Stimulated activated naive CD8-positive, alpha-beta T cell treated with anti-CD3 and anti-CD28 coated beads, Interleukin-15, Interleukin-2, amounts not matched to agents 100 ng/mL and 50 ng/mL, for 24 hours (primary cell): ENCODE data around the gene OGN.

Source experiments
- H3K27ac Mint-ChIP-seq: one replicate; pipeline ENCODE4 v1.8.0; 2021; ENCODE audit warnings: mild to moderate bottlenecking, mixed read lengths
- H3K27me3 Mint-ChIP-seq: one replicate; pipeline ENCODE4 v1.8.0; 2021; ENCODE audit warnings: mixed read lengths
- H3K36me3 Mint-ChIP-seq: one replicate; pipeline ENCODE4 v1.8.0; 2021; ENCODE audit warnings: low read depth, mixed read lengths
- H3K4me1 Mint-ChIP-seq: one replicate; pipeline ENCODE4 v1.8.0; 2021; ENCODE audit warnings: low read depth, mixed read lengths
- H3K4me3 Mint-ChIP-seq: one replicate; pipeline ENCODE4 v1.8.0; 2021; ENCODE audit warnings: mild to moderate bottlenecking, mixed read lengths
- H3K9me3 Mint-ChIP-seq: one replicate; pipeline ENCODE4 v1.8.0; 2021; ENCODE audit warnings: mixed read lengths

OGN gene

DNA sequence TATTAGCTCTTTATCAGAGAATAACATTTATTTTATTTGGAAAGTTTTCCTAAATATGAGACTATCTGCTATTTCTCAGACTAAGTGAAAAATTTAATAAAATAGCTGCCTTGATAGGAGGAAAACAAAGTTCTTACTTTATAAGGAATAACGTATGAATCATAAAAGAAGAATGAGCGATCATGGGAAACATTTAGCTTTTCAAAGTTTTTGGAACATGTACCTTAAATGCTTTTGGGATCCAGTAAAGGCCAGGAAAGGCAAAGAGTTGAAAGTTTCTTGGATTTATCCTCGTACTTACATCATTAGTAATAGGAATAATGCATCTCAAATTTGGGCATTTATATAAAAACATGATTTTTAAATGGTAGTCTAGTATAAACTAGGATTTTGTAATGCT, 19.4 kb downstream of the OGN start:
- Mint-ChIP-seq H3K36me3 (peaks cover 17% of the 10 kb centered on the region), H3K27me3 (no peaks in the 10 kb centered on the region), H3K9me3 (no peaks in the 10 kb centered on the region), H3K4me1 (peaks cover 4% of the 10 kb centered on the region), H3K27ac (no peak overlapping the region), H3K4me3 (no peak overlapping the region)

GRCh38 chr9:92384375-92384774, 20.0 kb downstream of the OGN start:
- H3K4me1 Mint-ChIP-seq: peaks cover 4% of the 10 kb centered on the region
- no peak overlapping the region for H3K27ac Mint-ChIP-seq
- no peak overlapping the region for H3K4me3 Mint-ChIP-seq
- no peaks in the 10 kb centered on the region for H3K9me3 Mint-ChIP-seq
- peaks cover 20% of the 10 kb centered on the region for H3K36me3 Mint-ChIP-seq
- no peaks in the 10 kb centered on the region for H3K27me3 Mint-ChIP-seq

- Mint-ChIP-seq H3K4me3 (no peak overlapping the region), H3K4me1 (peaks cover 12% of the 10 kb centered on the region), H3K27me3 (no peaks in the 10 kb centered on the region), H3K36me3 (peaks cover 22% of the 10 kb centered on the region), H3K9me3 (no peaks in the 10 kb centered on the region), H3K27ac (no peak overlapping the region)
Observed at GRCh38 chr9:92381775-92382174, 22.6 kb downstream of the OGN start.

DNA sequence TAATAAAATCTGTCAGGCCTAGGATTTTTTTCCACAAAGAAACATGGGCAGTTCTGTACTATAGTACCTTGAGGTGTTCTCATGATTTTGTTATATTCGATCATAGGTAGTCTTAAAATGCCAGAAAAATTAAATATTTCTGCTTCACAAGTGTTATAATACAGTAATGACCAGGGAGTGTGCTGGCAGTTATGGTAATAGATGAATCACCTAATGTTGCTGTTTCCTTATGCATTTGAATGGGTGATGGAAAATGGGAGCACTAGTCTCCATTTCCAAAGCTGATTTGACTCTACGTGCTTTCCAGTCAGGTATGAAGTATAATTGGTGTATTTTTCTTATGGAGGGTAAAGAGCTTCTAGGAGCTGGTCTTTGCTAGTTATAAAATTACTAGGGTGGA, 23.8 kb downstream of the OGN start:
- peaks cover 32% of the 10 kb centered on the region for H3K36me3 Mint-ChIP-seq
- H3K4me1 Mint-ChIP-seq: peaks cover 8% of the 10 kb centered on the region
- H3K27me3 Mint-ChIP-seq: no peaks in the 10 kb centered on the region
- no peak overlapping the region for H3K4me3 Mint-ChIP-seq
- peaks cover 8% of the 10 kb centered on the region for H3K9me3 Mint-ChIP-seq
- no peak overlapping the region for H3K27ac Mint-ChIP-seq

- peaks cover 18% of the 10 kb centered on the region for H3K9me3 Mint-ChIP-seq
- H3K36me3 Mint-ChIP-seq: peaks cover 45% of the 10 kb centered on the region
- H3K4me1 Mint-ChIP-seq: peaks cover 8% of the 10 kb centered on the region
- no peaks in the 10 kb centered on the region for H3K27me3 Mint-ChIP-seq
- no peak overlapping the region for H3K27ac Mint-ChIP-seq
- no peak overlapping the region for H3K4me3 Mint-ChIP-seq
Observed at GRCh38 chr9:92378865-92379560, 25.4 kb downstream of the OGN start.

DNA sequence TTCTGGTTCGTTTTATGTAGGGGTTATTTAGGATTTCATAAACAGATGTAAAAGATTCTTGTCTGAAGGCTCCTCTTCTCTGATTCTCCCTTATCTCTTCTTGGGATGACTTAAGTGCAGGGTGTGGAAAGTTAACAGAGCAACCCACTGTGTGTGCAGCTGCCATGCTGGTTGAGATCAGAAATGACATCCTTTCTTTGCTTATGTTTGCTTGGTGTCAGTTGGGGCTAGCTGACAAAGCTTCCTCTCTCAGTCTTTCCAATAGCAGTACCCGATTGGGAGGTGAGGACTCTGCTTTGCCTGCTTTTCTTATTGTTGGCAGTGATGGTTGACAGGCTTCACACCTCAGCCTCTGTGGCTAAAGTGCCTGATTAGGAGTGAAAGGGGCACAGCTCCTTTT, 26.5 kb downstream of the OGN start:
- Mint-ChIP-seq H3K4me3 (no peak overlapping the region), H3K4me1 (peaks cover 8% of the 10 kb centered on the region), H3K27me3 (no peaks in the 10 kb centered on the region), H3K9me3 (peaks cover 19% of the 10 kb centered on the region), H3K27ac (no peak overlapping the region), H3K36me3 (peaks cover 48% of the 10 kb centered on the region)

DNA sequence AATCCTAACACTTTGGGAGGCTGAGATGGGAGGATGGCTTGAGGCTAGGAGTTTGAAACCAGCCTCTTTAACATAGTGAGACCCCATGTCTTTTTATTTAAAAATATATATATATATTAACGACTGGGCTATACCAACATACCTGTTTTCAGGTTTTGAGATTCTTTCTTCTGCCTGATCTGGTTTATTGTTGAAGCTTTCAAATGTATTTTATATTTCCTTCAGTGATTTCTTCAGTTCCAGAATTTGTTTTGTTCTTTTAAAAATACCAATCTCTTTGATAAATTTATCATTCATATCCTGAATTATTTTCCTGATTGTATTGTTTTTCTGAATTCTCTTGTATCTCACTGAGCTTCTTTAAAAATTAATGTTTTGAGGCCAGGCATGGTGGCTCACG, 31.2 kb downstream of the OGN start:
- H3K4me3 Mint-ChIP-seq: no peak overlapping the region
- no peaks in the 10 kb centered on the region for H3K4me1 Mint-ChIP-seq
- H3K27ac Mint-ChIP-seq: no peak overlapping the region
- no peaks in the 10 kb centered on the region for H3K27me3 Mint-ChIP-seq
- H3K36me3 Mint-ChIP-seq: peaks cover 54% of the 10 kb centered on the region
- peaks cover 31% of the 10 kb centered on the region for H3K9me3 Mint-ChIP-seq

- H3K27ac Mint-ChIP-seq: no peak overlapping the region
- peaks cover 47% of the 10 kb centered on the region for H3K36me3 Mint-ChIP-seq
- H3K4me3 Mint-ChIP-seq: no peak overlapping the region
- H3K9me3 Mint-ChIP-seq: peaks cover 13% of the 10 kb centered on the region
- no peaks in the 10 kb centered on the region for H3K27me3 Mint-ChIP-seq
- H3K4me1 Mint-ChIP-seq: no peaks in the 10 kb centered on the region
Observed at GRCh38 chr9:92369075-92369474, 35.3 kb downstream of the OGN start.

DNA sequence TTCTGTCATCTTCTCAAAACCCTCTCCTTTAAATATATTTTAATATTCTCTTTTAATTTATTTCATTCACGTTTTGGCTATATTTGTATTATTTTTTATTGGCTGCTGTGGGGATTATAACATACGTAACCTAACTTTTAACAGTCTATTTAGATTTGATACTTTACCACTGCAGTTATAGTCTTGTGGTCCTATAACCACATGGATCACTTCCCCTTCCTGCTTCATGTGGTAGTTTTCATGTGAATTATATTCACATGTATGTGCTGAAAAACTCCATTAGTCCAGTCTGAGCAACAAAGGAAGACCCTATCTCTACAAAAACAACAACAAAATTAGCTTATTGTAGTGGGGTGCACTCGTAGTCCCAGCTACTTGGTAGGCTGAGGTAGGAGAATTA, 44.3 kb downstream of the OGN start:
- Mint-ChIP-seq H3K27me3 (no peaks in the 10 kb centered on the region), H3K36me3 (peaks cover 43% of the 10 kb centered on the region), H3K4me3 (no peak overlapping the region), H3K27ac (no peak overlapping the region), H3K4me1 (no peaks in the 10 kb centered on the region), H3K9me3 (peaks cover 18% of the 10 kb centered on the region)

GRCh38 chr9:92359394-92359995, 44.9 kb downstream of the OGN start:
- peaks cover 18% of the 10 kb centered on the region for H3K9me3 Mint-ChIP-seq
- no peaks in the 10 kb centered on the region for H3K4me1 Mint-ChIP-seq
- H3K27ac Mint-ChIP-seq: no peak overlapping the region
- H3K4me3 Mint-ChIP-seq: no peak overlapping the region
- H3K27me3 Mint-ChIP-seq: no peaks in the 10 kb centered on the region
- H3K36me3 Mint-ChIP-seq: peaks cover 41% of the 10 kb centered on the region

- H3K36me3 Mint-ChIP-seq: peaks cover 64% of the 10 kb centered on the region
- no peaks in the 10 kb centered on the region for H3K27me3 Mint-ChIP-seq
- no peak overlapping the region for H3K27ac Mint-ChIP-seq
- peaks cover 13% of the 10 kb centered on the region for H3K4me1 Mint-ChIP-seq
- peaks cover 23% of the 10 kb centered on the region for H3K9me3 Mint-ChIP-seq
- H3K4me3 Mint-ChIP-seq: no peak overlapping the region
Observed at GRCh38 chr9:92353051-92353450, 51.3 kb downstream of the OGN start.

GRCh38 chr9:92350740-92351133, 53.6 kb downstream of the OGN start:
- peaks cover 60% of the 10 kb centered on the region for H3K36me3 Mint-ChIP-seq
- H3K27ac Mint-ChIP-seq: no peak overlapping the region
- peaks cover 13% of the 10 kb centered on the region for H3K4me1 Mint-ChIP-seq
- H3K4me3 Mint-ChIP-seq: no peak overlapping the region
- no peaks in the 10 kb centered on the region for H3K27me3 Mint-ChIP-seq
- H3K9me3 Mint-ChIP-seq: peaks cover 11% of the 10 kb centered on the region

DNA sequence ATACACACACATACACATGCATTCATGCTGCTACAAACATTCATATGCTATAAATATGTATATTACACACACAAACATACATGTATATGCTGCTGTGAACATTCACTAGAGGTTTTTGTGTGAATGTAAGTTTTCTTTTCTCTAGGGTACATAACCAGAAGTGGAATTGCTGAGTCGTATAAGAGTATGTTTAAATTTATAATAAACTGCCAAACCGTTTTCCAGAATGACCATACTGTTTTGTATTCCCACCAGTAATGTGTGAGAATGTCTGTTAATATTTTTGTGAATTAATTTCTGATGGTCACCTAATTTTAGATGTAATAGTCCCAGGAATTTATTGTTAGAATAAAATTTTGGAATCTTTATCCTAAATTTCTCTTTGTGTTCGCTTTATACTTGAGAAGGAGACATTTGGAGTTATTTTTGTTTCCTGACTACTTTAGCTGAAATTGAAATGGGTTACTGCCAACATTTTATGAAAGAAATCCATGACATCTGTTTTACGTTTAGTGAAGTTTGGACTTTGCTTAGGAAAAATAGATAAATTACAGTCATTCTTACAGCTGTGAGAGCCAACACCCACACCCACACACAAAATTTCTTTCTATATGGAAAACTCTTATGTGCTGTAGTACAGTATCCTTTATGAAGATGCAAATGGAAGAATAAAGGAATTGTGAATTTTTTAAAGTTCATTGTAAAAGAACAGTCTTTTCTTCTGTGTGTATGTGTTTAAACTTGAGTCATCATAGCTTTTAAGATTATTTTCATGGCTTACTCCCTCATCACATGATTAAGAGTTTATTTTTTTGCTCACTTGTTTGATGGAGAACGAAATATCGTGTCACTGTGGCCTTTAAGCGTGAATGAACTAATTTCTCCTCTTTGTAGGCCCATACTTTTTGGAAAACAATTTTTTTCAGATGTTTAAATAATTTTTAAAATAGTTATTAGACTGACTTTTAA, 54.3 kb downstream of the OGN start:
- peaks cover 56% of the 10 kb centered on the region for H3K36me3 Mint-ChIP-seq
- no peak overlapping the region for H3K4me3 Mint-ChIP-seq
- peaks cover 13% of the 10 kb centered on the region for H3K4me1 Mint-ChIP-seq
- no peak overlapping the region for H3K27ac Mint-ChIP-seq
- H3K9me3 Mint-ChIP-seq: peaks cover 11% of the 10 kb centered on the region
- H3K27me3 Mint-ChIP-seq: no peaks in the 10 kb centered on the region

- Mint-ChIP-seq H3K4me3 (no peak overlapping the region), H3K27me3 (no peaks in the 10 kb centered on the region), H3K36me3 (peaks cover 42% of the 10 kb centered on the region), H3K9me3 (no peaks in the 10 kb centered on the region), H3K27ac (no peak overlapping the region), H3K4me1 (peaks cover under 1% of the 10 kb centered on the region)
Observed at GRCh38 chr9:92345582-92345981, 58.8 kb downstream of the OGN start.

GRCh38 chr9:92342825-92343488, 61.4 kb downstream of the OGN start:
- H3K4me3 Mint-ChIP-seq: no peak overlapping the region
- H3K4me1 Mint-ChIP-seq: no peaks in the 10 kb centered on the region
- H3K27ac Mint-ChIP-seq: no peak overlapping the region
- H3K27me3 Mint-ChIP-seq: no peaks in the 10 kb centered on the region
- H3K9me3 Mint-ChIP-seq: no peaks in the 10 kb centered on the region
- H3K36me3 Mint-ChIP-seq: peaks cover 47% of the 10 kb centered on the region
